SK-N-MC (cell line): ENCODE measurements around the gene DLK2.

Experiments used
- EZH2 ChIP-seq: fragments of 200-600 bp; sonication (generic); IDR thresholded peaks from one replicate; pipeline ENCODE4 v1.6.1; 2017; ENCODE audit warnings: antibody characterized with exemption
- POLR2AphosphoS5 ChIP-seq: IDR thresholded peaks from 2 replicates; pipeline ENCODE4 v1.6.1; 2012; ENCODE audit warnings: mild to moderate bottlenecking, low read depth, low read length, borderline replicate concordance

GRCh38 chr6:43494766-43495165 lies 39.4 kb upstream of the DLK2 start:
- TF ChIP-seq POLR2AphosphoS5 (no peak), EZH2 (no peak)
